Pancreas (tissue), 10 donors: Measurements from ENCODE around the gene CALHM6. TPM values are rescaled to one million over a fixed set of nuclear protein-coding genes. Genes with fewer than 3 reads are reported as not detected.

ENCODE experiments used
- ATAC-seq, 4 donors: fragments of 200-7000 bp; cut with Tn5 transposase; one replicate each; pipeline versions ENCODE4 v1.8.0 to v1.9.1; 2020; ENCODE audit warnings: mild to moderate bottlenecking in 4 of 4, moderate library complexity in 4 of 4
- DNase-seq, 6 donors: peaks; one replicate each; pipeline ENCODE4 v3.0.0-alpha.2; 2020
- FAIRE-seq: peaks from 2 replicates; lab custom pipeline; 2012; peaks lifted over from hg19 to GRCh38; lab: Jason Lieb, UNC
- H3K27ac ChIP-seq, 4 donors: fragments of 200-600 bp; sonication (generic); 1 replicate in 3 of 4; 2 replicates in 1 of 4; pipeline versions ENCODE4 v1.5.0 to v1.8.0; 2020
- H3K27me3 ChIP-seq, 4 donors: fragments of 200-600 bp; one replicate each; pipeline ENCODE4 v1.8.0; 2021
- H3K36me3 ChIP-seq, 3 donors: fragments of 200-600 bp; sonication (generic) in 1 of 3; one replicate each; pipeline versions ENCODE4 v1.5.0 to v1.8.0; 2020 to 2021
- H3K4me1 ChIP-seq, 3 donors: fragments of 200-600 bp; one replicate each; pipeline ENCODE4 v1.8.0; 2021
- H3K4me3 ChIP-seq, 4 donors: fragments of 200-600 bp; sonication (generic) in 2 of 4; one replicate each; pipeline versions ENCODE4 v1.5.0 to v1.8.0; 2020 to 2021
- H3K9me3 ChIP-seq, 4 donors: fragments of 200-600 bp; one replicate each; pipeline ENCODE4 v1.8.0; 2021
- WGBS, 2 donors: extraction: QIAGEN DNeasy Blood & Tissue Kit; methylation state at CpG; one replicate each; pipeline ENCODE4 v1.1.7; 2013; 5-methylcytosine and 5-hydroxymethylcytosine counted together
- intact Hi-C, 3 donors: fragments of 100-400 bp; cut with DNase I; formaldehyde crosslinking; loops; one replicate each; pipeline versions ENCODE4 v1.11.1 to v1.14.2; 2022
- polyA plus RNA-seq, 2 donors: library from polyadenylated mRNA; stranded (reverse); fragments of 200-250 nt; gene quantifications; one replicate each; pipeline ENCODE4 v1.2.3, GENCODE V29; 2013
- total RNA-seq, 6 donors: library from RNA; stranded (reverse); fragmentation: NEBNext Ultra II Directional in 4 of 6; extraction: Animal tissue kit (Norgen Biotek cat#: 25700) in 4 of 6; gene quantifications; one replicate each; pipeline versions ENCODE4 v1.2.1 to v1.2.4, GENCODE V29; 2021 to 2023
- TF ChIP-seq, protein P1 (sequence below), 4 donors: fragments of 200-600 bp; sonication (generic) in 3 of 4; IDR thresholded peaks; one replicate each; pipeline versions ENCODE4 v1.5.0 to v1.8.0; 2021; ENCODE audit warnings: antibody characterized with exemption in 4 of 4
- donor health status: healthy with polysubstance abuse.
- donor health status: DM: no; HTN: no; CAD: no; lungs with moderate emphysema.
- donor health status: DM: no; HTN: no; CAD: no.
- donor health status: control.
- donor health status: control.
- donor health status: Bipolar disorder and iron deficiency.
- donor health status: DM: yes; HTN: yes; CAD: no.
- donor health status: DM: no; HTN: no; CAD: no.
- donor health status: DM: no; HTN: no; CAD: no.
- donor health status: DM: yes; HTN: yes; CAD: no.

CALHM6 gene
- total and polyA plus RNA-seq, 8 donors = 0.44 to 4.2 (median 1.3) TPM; not detected in 1

DNA sequence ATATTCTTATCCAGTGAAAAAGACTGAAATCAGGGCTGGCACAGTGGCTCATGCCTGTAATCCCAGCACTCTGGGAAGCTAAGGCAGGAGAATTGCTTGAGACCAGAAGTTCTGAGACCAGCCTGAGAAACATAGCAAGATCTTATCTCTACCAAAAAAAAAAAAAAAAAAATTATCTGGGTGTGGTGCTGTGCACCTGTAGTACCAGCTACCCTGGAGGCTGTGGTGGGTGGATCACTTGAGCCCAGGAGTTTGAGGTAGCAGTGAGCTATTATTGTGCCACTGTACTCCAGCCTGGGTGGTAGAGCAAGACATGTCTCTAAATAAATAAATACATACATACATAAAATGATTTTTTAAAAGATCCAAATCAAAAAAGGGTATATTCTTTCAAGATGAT, 6.3 kb downstream of the CALHM6 start:
- no peak for FAIRE-seq
- no peak for ATAC-seq
- Histone ChIP-seq H3K27ac (no peak overlapping the region), H3K27me3 (peaks cover 0 to 8% (median 3%) of the 10 kb centered on the region in 4 donors), H3K4me3 (no peak overlapping the region), H3K4me1 (no peaks in the 10 kb centered on the region), H3K36me3 (no peaks in the 10 kb centered on the region), H3K9me3 (no peaks in the 10 kb centered on the region)
- TF ChIP-seq, protein P1, sequence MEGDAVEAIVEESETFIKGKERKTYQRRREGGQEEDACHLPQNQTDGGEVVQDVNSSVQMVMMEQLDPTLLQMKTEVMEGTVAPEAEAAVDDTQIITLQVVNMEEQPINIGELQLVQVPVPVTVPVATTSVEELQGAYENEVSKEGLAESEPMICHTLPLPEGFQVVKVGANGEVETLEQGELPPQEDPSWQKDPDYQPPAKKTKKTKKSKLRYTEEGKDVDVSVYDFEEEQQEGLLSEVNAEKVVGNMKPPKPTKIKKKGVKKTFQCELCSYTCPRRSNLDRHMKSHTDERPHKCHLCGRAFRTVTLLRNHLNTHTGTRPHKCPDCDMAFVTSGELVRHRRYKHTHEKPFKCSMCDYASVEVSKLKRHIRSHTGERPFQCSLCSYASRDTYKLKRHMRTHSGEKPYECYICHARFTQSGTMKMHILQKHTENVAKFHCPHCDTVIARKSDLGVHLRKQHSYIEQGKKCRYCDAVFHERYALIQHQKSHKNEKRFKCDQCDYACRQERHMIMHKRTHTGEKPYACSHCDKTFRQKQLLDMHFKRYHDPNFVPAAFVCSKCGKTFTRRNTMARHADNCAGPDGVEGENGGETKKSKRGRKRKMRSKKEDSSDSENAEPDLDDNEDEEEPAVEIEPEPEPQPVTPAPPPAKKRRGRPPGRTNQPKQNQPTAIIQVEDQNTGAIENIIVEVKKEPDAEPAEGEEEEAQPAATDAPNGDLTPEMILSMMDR (IDR thresholded peaks at IDR 0.05) = no peak
- no peak for DNase-seq
- intact Hi-C loops = no loop called here

DNA sequence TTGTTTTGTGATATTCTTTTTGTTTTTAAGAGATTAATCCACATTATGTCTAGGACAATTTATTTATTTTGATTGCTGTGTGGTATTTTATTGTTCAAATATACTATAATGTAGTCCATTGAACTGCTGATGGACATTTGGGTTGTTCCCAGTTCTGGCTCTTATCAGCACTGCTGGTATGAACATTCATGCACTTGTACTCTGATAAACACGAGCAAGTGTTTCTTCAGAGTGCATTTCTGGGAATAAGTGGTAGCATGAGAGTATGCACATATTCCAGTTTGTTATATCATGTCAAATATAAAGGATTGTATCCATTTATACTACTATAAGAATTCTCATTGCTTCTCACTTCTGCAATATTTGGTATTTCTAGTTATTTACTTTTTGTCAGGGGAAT, 7.1 kb downstream of the CALHM6 start:
- no peaks in the 10 kb centered on the region for H3K36me3 ChIP-seq
- no peak overlapping the region for H3K27ac ChIP-seq
- no peaks in the 10 kb centered on the region for H3K9me3 ChIP-seq
- H3K4me3 ChIP-seq = no peak overlapping the region
- H3K27me3 ChIP-seq = peaks cover 0 to 5% (median 0%) of the 10 kb centered on the region in 4 donors
- TF ChIP-seq, protein P1 (IDR thresholded peaks at IDR 0.05) = no peak
- FAIRE-seq = no peak
- 12 to 17% methylated on average over 1 of the region's 1 CpG for WGBS, 2 donors
- ATAC-seq = no peak
- intact Hi-C loops = no loop called here
- no peak for DNase-seq
- no peaks in the 10 kb centered on the region for H3K4me1 ChIP-seq

DNA sequence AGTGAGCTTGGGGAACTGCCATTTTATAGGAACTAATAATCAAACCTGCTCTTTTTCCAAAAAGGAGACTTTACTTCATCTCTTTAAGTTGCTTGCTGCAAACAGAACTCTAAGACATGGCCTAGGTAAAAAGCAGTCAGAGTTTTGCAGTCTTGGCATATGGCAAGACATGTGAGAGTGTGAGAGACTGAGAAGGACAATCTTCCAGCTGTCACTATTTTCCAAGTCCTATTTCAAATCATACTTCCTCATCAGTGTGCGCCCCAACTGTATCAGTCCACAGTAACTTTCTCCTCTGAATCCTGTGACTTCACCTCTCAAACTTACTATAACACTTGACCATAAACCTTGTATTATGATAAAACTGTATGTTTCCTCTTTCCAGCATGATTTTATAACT, 10.4 kb downstream of the CALHM6 start:
- TF ChIP-seq, protein P1 (IDR thresholded peaks at IDR 0.05) = no peak
- no peaks in the 10 kb centered on the region for H3K9me3 ChIP-seq
- FAIRE-seq (no peak), DNase-seq (no peak), ATAC-seq (no peak)
- no peaks in the 10 kb centered on the region for H3K36me3 ChIP-seq
- intact Hi-C loops = no loop called here
- H3K27ac ChIP-seq = no peak overlapping the region
- no peaks in the 10 kb centered on the region for H3K27me3 ChIP-seq
- H3K4me3 ChIP-seq = no peak overlapping the region
- H3K4me1 ChIP-seq = no peaks in the 10 kb centered on the region
- 93 to 94% methylated on average over 1 of the region's 1 CpG for WGBS, 2 donors

DNA sequence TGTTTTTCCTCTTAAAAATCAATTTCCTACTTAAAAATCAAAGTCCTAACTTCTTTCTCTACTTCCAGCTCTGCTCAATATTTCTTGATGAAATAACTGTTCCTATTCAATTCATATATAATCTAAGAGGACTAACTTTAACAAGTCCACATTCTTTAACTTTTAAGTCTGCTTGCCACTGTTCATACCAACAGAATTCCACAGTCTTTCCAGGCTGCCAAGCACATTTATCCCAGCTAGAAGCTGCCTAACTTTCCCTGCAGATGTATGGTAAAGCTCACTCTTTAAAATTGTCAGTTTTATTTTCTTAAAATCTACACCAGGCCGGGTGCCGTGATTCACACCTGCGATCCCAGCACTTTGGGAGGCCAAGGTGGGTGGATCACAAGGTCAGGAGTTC, 11.5 kb downstream of the CALHM6 start:
- DNase-seq (no peak), FAIRE-seq (no peak), ATAC-seq (no peak)
- no peak overlapping the region for H3K4me3 ChIP-seq
- no peaks in the 10 kb centered on the region for H3K36me3 ChIP-seq
- H3K9me3 ChIP-seq = no peaks in the 10 kb centered on the region
- H3K27ac ChIP-seq = no peak overlapping the region
- TF ChIP-seq, protein P1 (IDR thresholded peaks at IDR 0.05) = no peak
- no peaks in the 10 kb centered on the region for H3K4me1 ChIP-seq
- whole genome bisulfite sequencing, 2 donors = 80 to 93% methylated on average over 3 of the region's 3 CpGs
- intact Hi-C loops = no loop called here
- no peaks in the 10 kb centered on the region for H3K27me3 ChIP-seq

DNA sequence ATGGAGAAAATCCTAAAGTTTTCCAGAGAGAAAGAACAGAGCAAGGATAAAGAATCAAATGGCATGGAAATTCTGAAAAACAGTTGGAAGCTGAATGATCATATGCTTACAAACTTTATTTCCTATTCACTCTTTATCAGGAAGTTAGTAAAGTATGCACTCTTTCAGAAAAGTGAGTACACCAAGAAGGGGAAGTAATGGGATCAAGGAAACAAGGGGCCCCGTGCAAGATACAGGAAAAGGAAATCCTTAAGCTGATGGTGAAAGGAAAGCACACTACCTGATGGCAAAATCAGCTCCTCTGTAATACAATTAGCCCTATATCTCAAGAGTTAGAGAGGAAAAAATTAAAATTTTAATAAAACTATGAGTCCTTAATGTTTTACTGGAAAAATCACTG, 14.0 kb downstream of the CALHM6 start:
- H3K27me3 ChIP-seq = no peaks in the 10 kb centered on the region
- no peak overlapping the region for H3K4me3 ChIP-seq
- 70 to 75% methylated on average over 1 of the region's 1 CpG for WGBS, 2 donors
- H3K9me3 ChIP-seq = no peaks in the 10 kb centered on the region
- DNase-seq = no peak
- TF ChIP-seq, protein P1 (IDR thresholded peaks at IDR 0.05) = no peak
- no peak for ATAC-seq
- FAIRE-seq = no peak
- no peak overlapping the region for H3K27ac ChIP-seq
- H3K36me3 ChIP-seq = no peaks in the 10 kb centered on the region
- intact Hi-C loops = no loop called here
- no peaks in the 10 kb centered on the region for H3K4me1 ChIP-seq
